Activated CD8-positive, alpha-beta memory T cell treated with anti-CD3 and anti-CD28 coated beads, Interleukin-2, amount 50 U/mL, for 24 hours (primary cell): ENCODE measurements around the gene TLNRD1.

Experiments
- DNase-seq: peaks from one replicate; pipeline ENCODE4 v3.0.0-alpha.2; 2020; ENCODE audit errors: extremely low read depth

The TLNRD1 gene

GRCh38 chr15:81002009-81002330 lies 1.2 kb downstream of the TLNRD1 start:
- no peak for DNase-seq

DNA sequence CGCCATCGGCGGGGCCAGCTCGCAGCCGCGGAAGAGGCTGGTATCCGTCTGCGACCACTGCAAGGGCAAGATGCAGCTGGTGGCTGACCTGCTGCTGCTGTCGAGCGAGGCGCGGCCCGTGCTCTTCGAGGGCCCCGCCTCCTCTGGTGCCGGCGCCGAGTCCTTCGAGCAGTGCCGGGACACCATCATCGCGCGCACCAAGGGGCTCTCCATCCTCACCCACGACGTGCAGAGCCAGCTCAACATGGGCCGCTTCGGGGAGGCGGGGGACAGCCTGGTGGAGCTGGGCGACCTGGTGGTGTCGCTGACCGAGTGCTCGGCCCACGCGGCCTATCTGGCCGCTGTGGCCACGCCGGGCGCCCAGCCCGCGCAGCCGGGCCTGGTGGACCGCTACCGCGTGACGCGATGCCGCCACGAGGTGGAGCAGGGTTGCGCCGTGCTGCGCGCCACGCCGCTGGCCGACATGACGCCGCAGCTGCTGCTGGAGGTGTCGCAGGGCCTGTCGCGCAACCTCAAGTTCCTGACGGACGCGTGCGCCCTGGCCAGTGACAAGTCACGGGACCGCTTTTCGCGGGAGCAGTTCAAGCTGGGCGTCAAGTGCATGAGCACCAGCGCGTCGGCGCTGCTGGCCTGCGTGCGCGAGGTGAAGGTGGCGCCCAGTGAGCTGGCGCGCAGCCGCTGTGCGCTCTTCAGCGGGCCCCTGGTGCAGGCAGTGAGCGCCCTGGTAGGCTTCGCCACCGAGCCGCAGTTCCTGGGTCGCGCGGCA lies 1.8 kb downstream of the TLNRD1 start:
- DNase-seq = no peak

DNA sequence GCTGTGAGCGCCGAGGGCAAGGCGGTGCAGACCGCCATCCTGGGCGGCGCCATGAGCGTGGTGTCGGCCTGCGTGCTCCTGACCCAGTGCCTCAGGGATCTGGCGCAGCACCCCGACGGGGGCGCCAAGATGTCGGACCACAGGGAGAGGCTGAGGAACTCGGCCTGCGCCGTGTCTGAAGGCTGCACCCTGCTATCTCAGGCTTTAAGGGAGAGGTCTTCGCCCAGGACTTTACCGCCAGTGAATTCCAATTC lies 2.3 kb downstream of the TLNRD1 start:
- DNase-seq = no peak

GRCh38 chr15:81006124-81006523 lies 5.4 kb downstream of the TLNRD1 start:
- DNase-seq = no peak

- no peak for DNase-seq
Observed at GRCh38 chr15:81007428-81008064, 6.8 kb downstream of the TLNRD1 start.

DNA sequence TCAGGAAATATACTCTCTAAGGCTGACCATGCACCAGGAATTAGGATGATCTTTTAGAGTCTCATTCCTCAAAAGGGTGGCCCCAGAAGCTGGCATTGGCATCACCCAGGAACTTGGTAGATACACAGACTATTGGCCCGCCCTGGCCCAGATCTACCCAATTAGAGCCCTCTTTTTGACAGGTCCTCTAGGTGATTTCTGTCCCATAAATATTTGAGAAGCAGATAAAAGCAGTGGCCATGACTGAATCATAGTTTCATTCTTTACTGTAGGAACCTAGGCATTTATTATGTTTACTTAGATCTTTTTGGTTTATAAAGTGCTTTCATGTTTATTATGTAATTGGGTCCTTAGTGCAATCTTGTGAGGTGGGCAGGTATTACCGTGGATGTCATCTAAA lies 7.6 kb downstream of the TLNRD1 start:
- no peak for DNase-seq

DNA sequence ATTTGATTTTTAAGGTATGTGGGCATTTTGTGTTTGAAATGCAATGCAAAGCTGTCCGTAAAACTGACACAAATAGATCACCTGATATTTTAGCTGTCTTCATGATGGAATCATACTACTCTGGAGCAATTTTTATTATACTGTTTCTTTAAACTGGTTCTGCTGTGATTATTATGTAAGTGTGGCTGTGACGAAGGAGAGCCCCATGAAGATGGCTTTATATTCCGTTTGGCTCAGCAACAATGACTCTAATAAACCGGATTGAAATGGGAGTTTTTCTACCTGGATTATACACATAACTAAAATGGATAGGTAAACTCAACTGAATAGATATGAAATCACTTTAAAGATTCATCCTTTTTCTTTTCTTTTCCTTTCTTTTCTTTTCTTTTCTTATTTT lies 9.4 kb downstream of the TLNRD1 start:
- no peak for DNase-seq

DNA sequence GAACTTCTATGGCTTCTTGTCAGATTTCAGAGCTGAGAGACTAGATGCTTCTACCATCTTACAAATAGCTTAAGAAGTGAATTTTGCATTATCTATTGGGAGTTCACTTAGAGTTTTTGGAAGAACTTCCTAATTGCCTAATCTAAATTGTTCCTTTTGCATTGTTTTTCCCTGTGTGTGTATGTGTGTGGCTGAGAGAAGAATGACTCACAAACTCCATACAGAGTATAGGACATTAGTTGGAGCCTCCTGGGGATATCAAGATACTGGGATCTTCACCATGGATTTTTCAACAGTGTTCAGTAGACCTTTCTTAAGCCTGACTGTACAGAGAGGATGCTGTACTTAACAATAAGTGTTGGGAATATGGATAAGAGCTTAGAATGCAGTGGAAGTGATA lies 10.9 kb downstream of the TLNRD1 start:
- DNase-seq = no peak

GRCh38 chr15:81012588-81012987 lies 11.9 kb downstream of the TLNRD1 start:
- DNase-seq = no peak

DNA sequence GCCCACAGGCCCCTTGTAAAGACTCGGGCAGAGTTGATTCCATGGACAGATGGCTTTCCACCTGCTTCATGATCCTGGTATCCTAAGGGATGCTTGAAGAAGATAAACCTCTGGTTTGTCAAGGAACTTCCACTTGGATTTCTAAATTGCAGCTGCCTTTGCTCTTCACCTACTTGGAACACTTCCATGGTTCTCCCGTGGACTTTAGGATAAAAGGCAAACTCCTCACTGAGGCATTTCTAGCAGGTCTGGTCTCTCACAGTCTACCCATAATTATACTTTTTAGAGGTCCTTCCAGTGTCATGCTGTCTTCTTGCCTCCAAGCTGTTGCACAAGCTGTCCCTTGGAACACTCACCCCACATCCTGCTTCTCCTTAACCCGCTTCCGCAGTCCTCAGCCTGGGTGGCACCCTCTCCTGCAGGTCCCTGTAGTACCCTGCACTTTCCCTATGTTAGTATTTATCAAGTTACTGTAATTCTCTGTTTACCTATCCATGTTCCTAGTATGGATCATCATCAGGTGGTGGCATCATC lies 12.7 kb downstream of the TLNRD1 start:
- DNase-seq = no peak

GRCh38 chr15:81014446-81015093 lies 13.8 kb downstream of the TLNRD1 start:
- DNase-seq = no peak

DNA sequence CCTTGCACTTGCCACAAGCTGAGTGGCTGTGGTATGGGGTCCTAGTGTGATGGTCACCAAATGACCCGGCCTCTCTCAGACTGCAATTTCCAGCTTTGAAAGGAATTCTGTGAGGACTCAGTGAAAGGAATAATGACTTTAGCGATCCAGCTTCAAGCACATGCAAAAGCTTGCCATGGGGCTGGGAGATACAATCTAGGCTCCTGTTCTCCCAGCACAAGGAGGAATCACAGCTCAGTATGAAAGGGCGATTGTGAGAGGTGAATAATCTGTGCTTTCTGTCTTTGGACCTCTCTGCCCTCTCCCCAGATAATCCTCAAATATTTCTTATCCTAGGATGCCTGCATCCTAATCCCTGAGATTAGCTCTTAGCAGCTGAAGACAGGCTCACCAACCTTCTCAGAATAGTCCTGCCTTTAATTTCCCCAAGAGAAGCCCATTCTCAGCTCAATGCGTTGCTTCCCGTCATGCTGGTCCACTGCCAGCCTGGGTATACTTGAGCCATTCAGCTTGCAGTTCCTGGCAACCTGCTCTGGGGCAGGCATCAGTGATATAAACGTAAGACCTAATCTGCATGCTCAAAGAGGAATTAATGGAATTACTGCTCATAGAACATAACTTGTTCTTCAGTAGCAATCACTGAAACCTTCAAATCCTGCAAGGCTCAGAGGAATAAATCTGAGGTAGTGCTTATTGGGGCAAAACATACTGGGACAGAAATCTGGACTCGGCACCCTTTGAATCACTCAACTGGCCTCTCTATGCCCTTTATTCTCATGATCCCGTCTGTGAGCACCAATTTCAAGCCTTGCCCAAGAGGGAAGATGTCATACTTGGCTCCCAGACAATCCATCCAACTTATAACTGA lies 15.1 kb downstream of the TLNRD1 start:
- DNase-seq = no peak

GRCh38 chr15:81016489-81017068 lies 15.9 kb downstream of the TLNRD1 start:
- no peak for DNase-seq

DNA sequence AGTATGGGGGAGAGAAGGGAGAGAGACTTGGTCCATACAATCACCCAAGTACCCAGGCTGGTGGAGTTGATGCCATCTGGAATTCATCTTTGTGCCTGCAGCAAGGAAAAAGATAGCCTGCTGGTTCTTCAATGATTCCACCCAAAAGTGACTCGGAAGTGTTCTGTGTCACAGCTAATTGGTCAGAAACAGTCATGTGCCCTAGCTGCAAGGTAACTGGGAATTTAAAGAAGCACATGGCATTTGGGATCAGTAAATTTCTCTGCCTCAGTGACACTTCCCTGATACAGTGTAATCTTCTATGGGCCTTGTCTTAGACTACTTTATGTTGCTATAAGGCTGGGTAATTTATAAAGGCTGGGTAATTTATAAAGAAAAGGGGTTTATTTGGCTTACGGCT lies 17.5 kb downstream of the TLNRD1 start:
- DNase-seq = no peak

DNA sequence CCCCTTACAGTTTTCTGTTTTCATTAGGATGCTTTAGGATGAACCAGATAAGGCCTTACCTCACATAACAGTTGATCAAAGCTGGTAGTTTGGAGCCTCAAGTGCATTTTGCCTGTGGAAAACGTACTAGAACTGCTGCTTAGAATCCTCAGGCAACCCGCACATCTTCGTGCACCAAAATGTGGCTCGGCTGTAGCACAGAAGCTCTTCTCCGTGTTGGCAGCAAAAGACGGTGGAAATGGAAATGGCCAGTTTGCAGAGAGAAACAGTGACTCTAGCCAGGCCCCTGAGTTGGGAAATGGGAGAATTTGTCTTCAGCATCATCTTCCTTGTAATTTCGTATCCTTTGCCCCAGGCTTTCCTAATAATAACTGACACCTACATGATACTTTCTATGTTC lies 20.6 kb downstream of the TLNRD1 start:
- DNase-seq = no peak

- no peak for DNase-seq
Observed at GRCh38 chr15:81023483-81024264, 23.0 kb downstream of the TLNRD1 start.

- no peak for DNase-seq
Observed at GRCh38 chr15:81024265-81024872, 23.6 kb downstream of the TLNRD1 start.

- DNase-seq = no peak
Observed at GRCh38 chr15:81024936-81025335, 24.2 kb downstream of the TLNRD1 start.

- DNase-seq = no peak
Observed at GRCh38 chr15:81025721-81026370, 25.1 kb downstream of the TLNRD1 start.
